NCI-H774 (cell line): Measurements from ENCODE around the gene PERCC1.

Experiments
- DNase-seq: peaks from one replicate; lab custom pipeline; 2025; lab: John Stamatoyannopoulos, UW

The PERCC1 gene

GRCh38 chr16:1412847-1413246, 18.0 kb upstream of the PERCC1 start:
- no peak for DNase-seq

DNA sequence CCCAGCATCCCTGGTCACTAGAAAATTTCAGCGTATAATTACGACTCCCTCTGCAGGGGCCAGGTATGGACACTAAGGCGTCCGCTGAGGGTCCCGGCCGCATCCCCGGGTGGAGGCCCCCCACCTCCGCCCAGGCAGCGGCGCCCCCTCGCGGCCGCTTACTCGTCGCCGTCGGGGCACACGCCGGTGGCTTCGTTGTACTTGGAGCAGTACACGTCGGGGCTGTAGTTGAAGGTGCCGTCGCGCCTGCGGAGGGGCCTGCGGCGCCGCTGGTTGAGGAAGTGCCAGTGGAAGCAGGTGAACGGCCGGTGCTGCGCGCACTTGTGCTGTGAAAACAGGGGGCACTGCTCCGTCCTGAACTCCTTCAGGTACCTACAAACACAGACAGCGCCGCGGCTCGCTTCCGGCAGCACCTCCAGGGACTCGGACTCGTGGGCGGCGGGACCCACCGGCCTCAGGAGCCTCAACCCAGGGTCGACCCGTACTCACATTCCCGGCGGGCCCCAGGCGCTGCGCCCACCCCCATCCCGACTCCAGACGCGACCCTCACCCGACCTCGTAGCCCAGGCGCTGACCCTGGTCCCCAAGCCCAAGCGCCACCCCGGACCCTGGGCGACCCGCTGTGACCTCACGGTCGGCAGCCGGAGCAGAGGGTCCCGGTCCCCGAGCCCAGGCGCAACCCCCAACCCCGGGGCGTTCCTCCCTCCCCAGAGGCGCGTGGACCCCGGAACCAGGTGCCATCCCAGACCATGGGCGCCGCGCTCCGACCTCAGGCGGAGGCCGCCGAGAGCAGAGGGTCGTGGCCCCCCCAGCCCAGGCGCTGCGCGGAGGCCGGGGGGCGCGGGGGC, 17.0 kb upstream of the PERCC1 start:
- DNase-seq = no peak

DNA sequence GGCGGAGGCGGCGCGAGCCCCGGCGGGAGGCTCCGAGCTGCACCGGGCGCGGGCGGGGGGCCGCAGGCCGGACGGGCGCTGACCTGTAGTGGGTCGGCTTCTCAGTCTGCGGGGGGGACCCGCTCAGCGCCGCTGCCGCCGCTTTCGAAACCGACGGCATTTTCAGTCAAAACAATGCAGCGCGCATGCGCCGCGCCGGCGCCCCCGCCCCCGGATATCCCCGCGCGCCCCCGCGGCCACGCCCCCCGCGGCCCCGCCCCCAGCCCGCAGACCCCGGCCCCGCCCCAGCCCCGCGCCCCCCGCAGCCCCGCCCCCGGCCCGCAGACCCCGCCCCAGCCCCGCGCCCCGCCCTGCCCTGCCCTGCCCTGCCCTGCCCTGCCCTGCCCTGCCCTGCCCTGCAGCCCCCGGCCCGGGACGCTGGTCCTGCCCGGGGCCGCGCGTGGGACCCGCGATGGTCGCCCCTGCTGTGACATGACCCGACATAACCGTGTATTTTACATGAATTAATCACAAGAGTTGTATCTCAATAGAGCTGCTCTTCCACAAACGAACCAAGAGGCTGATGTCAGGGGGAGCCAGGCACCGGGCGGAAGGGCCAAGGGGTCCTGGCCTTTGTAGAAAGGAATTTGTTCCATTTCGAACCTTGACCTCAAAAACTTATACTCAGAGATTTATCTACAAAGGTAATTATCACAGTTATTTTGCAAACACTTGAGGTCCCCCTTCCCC, 16.2 kb upstream of the PERCC1 start, which contains the start of gene UNKL:
UNKL (minus strand) TSS at position 173 of the 729 bp plus-strand sequence; CDS start at position 160, 13 bp downstream.
- no peak for DNase-seq

DNA sequence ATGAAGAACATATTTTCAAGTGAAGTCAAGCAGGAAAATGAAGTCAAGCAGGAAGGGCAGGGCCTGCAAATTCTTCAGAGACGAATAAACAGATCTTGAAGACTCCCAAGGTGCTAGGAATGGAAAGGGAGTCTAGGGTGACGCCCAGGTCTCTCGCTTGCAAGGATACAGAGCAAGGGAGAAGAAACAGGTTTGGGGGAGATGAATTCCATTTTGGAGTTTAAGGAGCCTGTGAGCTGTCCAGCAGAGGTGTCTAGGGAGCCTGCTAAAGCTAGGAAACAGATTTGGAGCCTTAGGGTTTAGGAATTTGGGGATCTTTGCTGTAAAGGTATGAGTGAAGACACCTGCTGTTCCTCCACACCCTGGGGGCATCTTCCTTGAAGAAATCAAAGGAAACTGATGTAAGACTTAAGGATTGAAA, 14.3 kb upstream of the PERCC1 start:
- no peak for DNase-seq

DNA sequence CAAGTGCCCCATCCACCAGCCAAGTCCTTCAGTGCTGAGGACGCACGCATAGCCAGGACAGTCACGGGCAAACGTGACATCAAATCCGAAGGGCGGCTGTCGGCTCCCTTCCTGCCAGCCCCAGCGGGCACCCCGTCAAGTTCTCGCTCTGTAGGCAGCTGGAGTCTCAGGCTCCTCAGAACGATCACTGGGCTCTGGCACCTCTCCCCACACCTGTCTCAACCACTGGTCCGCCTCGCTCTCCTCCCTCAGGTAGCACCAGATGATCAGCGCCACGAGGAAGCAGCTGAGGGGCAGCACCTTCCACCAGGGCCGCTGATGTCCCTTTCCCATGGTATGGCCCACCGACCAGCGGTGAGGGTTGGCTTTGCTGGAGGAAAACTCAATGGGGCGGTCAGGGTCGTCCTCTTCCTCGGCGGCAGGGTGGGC, 10.8 kb upstream of the PERCC1 start:
- no peak for DNase-seq

- DNase-seq = no peak
Observed at GRCh38 chr16:1422076-1422475, 8.8 kb upstream of the PERCC1 start.

DNA sequence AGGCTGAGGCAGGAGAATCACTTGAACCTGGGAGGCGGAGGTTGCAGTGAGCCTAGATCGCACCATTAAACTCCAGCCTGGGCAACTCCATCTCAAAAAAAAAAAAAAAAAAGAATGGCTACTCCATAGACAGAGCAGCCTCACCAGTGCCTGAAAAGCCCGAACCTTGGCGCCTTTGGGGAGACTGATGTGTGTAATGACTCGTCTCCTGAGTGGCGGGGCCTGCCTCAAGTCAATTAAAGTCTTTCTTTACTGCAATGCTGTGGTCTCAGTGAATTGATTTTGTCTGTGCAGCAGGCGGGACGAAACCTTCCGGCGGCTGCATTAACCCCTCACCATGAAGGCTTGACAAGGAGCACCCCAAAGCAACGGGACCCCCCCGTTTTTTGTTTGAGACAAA, 6.8 kb upstream of the PERCC1 start:
- DNase-seq = no peak

GRCh38 chr16:1425616-1426370, 5.1 kb upstream of the PERCC1 start:
- DNase-seq = no peak

GRCh38 chr16:1426734-1427471, 4.0 kb upstream of the PERCC1 start:
- no peak for DNase-seq

- no peak for DNase-seq
Observed at GRCh38 chr16:1427473-1428461, 3.1 kb upstream of the PERCC1 start.

GRCh38 chr16:1428511-1428910, 2.4 kb upstream of the PERCC1 start:
- DNase-seq = no peak

DNA sequence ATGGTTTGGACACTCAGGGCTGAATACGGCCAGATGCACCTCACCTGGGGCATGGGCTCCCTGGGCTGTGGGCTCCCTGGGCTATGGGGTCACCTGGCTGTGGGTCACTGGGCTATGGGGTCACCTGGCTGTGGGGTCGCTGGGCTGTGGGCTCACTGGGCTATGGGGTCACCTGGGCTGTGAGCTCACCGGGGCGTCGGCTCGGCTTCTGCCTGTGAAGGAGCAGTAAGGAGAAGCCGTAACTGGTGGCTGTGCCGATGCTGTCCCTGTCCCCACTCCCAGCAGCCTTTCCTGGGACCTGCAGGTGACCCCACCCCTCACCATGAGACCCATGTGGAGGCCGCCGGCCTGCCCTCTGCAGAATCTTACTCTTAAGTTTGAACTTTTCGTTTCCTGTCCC, 1.9 kb upstream of the PERCC1 start:
- no peak for DNase-seq

GRCh38 chr16:1429631-1430030, 1.2 kb upstream of the PERCC1 start:
- DNase-seq = no peak

GRCh38 chr16:1430214-1430758, 592 bp upstream of the PERCC1 start:
- DNase-seq = no peak

GRCh38 chr16:1431497-1432270, 806 bp downstream of the PERCC1 start:
- DNase-seq = no peak

DNA sequence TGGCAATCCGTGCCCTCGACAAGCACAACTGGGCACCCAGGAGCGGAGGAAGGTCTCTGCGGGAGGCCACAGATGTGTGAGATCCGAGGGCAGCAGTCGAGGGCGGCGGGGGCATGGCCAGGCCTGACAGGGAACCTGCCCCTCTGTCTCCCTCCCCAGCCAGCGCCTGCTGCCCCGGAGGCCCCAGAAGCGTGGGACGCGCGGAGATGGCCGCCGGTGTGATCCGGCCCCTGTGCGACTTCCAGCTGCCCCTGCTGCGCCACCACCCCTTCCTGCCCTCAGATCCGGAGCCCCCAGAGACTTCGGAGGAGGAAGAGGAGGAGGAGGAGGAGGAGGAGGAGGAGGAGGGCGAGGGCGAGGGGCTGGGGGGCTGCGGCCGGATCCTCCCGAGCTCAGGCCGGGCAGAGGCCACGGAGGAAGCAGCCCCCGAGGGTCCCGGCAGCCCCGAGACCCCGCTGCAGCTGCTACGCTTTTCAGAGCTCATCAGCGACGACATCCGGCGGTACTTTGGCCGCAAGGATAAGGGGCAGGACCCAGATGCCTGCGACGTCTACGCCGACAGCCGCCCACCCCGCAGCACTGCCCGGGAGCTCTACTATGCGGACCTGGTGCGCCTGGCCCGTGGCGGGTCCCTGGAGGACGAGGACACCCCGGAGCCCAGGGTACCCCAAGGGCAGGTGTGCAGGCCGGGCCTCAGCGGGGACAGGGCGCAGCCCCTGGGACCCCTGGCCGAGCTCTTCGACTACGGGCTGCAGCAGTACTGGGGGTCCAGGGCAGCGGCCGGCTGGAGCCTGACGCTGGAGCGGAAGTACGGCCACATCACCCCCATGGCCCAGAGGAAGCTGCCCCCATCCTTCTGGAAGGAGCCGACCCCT, 1.7 kb downstream of the PERCC1 start:
- DNase-seq = no peak

DNA sequence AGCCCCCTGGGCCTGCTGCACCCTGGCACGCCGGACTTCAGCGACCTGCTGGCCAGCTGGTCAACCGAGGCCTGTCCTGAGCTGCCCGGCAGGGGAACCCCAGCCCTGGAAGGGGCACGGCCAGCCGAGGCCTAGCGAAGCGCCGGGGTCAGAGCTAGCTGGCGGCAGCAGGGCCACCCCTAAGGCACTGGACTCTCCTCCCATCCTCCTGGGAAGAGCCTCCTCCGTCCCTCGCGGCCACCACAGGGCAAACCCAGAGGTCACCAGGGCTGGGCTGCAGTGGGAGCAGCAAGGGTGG, 2.3 kb downstream of the PERCC1 start:
- DNase-seq = no peak

DNA sequence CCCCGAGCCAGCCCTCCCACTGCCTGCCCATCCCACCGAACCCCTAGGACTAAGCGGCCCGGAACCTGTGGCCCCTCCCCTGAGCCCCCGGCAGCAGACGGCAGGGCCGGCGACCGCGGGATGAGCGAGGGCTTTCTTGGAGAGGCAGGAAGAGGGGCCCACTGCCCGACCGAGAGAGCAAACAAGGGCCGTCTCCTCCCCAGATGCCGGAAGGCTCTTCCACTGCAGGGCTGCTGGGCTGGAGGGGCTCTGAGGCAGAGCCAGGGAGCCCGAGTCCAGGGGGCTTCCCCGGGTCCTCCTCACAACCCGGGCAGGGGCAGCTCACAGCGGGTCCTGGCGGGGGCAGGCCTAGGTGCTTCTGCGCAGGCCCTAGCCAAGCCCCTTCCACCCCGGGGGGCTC, 2.9 kb downstream of the PERCC1 start:
- DNase-seq = no peak
